ENCODE data around the gene DHX40. TPM values are rescaled to one million over a fixed set of nuclear protein-coding genes. Genes with fewer than 3 reads are reported as not detected.
"Not testable (repeated sequence)": the region's sequence is repeated elsewhere in the genome, so short reads cannot be mapped to it uniquely, and the experiment has no call there.

Gene DHX40
- total and polyA plus RNA-seq, 10 donors = 9.3 to 33.5 (median 25.4) TPM

DNA sequence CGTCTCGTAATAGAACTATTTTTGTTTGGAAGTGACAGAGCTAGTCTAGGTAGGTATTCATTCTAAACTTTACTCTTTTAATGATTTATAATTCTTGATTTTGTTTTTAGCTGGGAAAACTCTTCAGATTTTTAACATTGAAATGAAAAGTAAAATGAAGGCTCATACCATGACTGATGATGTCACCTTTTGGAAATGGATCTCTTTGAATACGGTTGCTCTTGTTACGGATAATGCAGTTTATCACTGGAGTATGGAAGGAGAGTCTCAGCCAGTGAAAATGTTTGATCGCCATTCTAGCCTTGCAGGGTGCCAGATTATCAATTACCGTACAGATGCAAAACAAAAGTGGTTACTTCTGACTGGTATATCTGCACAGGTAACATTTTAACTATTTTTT lies 81.9 kb downstream of the DHX40 start:
- peaks cover 0 to 1% (median 0%) of the 10 kb centered on the region in 8 donors for H3K9me3 ChIP-seq
- DNase-seq = no peak
- no peak overlapping the region for H3K4me3 ChIP-seq
- intact Hi-C loops (cut with DNase I; ENCODE audit: low total_unique reads) = no loop called here
- no peak for TF ChIP-seq POLR2A (IDR thresholded peaks at IDR 0.05)
- H3K36me3 ChIP-seq = peaks cover 0 to 84% (median 54%) of the 10 kb centered on the region in 6 donors
- H3K4me1 ChIP-seq = peaks cover 6 to 86% (median 39%) of the 10 kb centered on the region in 6 donors
- no peak overlapping the region for H3K27ac ChIP-seq
- no peaks in the 10 kb centered on the region for H3K27me3 ChIP-seq (replicated peaks in 1 of 7)
- 93 to 99% (median 94%) methylated on average over 6 of the region's 6 CpGs for WGBS, 5 donors

DNA sequence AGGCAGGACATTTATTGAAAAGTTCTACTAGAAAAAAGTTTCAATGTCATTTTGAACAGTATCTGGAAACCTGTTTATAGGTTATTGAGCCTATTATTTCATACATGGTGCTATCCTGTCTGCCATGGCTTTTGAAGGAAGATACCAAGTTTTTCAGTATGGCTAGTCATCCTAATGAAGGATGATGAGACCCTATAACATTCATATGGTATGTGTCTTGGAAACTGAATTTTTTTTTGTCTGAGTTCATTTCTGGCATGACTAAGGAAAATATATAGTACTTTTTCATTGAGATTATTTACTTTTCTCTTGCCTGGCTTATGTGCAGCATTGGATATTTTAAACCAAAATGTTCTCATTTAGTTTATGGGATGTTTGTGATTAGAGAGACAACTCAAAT lies 84.5 kb downstream of the DHX40 start:
- intact Hi-C loops (cut with DNase I; ENCODE audit: low total_unique reads) = no loop called here
- TF ChIP-seq, protein P1, sequence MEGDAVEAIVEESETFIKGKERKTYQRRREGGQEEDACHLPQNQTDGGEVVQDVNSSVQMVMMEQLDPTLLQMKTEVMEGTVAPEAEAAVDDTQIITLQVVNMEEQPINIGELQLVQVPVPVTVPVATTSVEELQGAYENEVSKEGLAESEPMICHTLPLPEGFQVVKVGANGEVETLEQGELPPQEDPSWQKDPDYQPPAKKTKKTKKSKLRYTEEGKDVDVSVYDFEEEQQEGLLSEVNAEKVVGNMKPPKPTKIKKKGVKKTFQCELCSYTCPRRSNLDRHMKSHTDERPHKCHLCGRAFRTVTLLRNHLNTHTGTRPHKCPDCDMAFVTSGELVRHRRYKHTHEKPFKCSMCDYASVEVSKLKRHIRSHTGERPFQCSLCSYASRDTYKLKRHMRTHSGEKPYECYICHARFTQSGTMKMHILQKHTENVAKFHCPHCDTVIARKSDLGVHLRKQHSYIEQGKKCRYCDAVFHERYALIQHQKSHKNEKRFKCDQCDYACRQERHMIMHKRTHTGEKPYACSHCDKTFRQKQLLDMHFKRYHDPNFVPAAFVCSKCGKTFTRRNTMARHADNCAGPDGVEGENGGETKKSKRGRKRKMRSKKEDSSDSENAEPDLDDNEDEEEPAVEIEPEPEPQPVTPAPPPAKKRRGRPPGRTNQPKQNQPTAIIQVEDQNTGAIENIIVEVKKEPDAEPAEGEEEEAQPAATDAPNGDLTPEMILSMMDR (IDR thresholded peaks at IDR 0.05 in 8 of 11, conservative IDR thresholded peaks at IDR 0.05 in 3 of 11) = no peak
- no peak for TF ChIP-seq POLR2AphosphoS5 (IDR thresholded peaks at IDR 0.05)
- no peak for TF ChIP-seq POLR2A (IDR thresholded peaks at IDR 0.05)

DNA sequence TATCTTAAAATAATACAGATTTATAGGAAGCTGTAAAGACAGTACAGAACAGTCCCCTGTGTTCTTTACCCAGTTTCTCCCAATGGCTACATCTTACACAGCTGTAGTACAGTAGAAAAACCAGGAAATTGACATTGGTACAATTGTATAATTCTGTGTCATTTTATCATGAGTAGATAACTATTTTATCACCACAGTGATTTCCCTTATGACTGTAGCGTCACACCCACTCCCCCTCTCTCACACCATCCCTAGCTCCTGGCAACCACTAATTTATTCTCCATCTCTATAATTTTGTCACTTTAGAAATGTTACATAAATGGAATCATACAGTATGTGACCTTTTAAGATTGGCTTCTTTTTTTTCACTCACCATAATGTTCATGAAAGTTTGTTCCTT lies 85.2 kb downstream of the DHX40 start:
- TF ChIP-seq POLR2AphosphoS5 (IDR thresholded peaks at IDR 0.05) (no peak), POLR2A (IDR thresholded peaks at IDR 0.05) (no peak)
- peaks cover 0 to 100% (median 80%) of the 10 kb centered on the region in 6 donors for H3K36me3 ChIP-seq
- WGBS, 5 donors = 92 to 100% (median 93%) methylated on average over 1 of the region's 1 CpG
- peaks cover 0 to 3% (median 0%) of the 10 kb centered on the region in 8 donors for H3K9me3 ChIP-seq
- intact Hi-C loops (cut with DNase I; ENCODE audit: low total_unique reads) = no loop called here
- no peak overlapping the region for H3K4me3 ChIP-seq
- DNase-seq = no peak
- peaks cover 0 to 52% (median 13%) of the 10 kb centered on the region in 6 donors for H3K4me1 ChIP-seq
- H3K27me3 ChIP-seq (replicated peaks in 1 of 7) = no peaks in the 10 kb centered on the region
- no peak overlapping the region for H3K27ac ChIP-seq

More for the DNA sequence above, 84.5 kb downstream of the DHX40 start:
- H3K4me3 ChIP-seq = no peak overlapping the region
- no peak overlapping the region for H3K27ac ChIP-seq
- peaks cover 0 to 60% (median 17%) of the 10 kb centered on the region in 6 donors for H3K4me1 ChIP-seq
- no peaks in the 10 kb centered on the region for H3K27me3 ChIP-seq (replicated peaks in 1 of 7)
- peaks cover 0 to 3% (median 0%) of the 10 kb centered on the region in 8 donors for H3K9me3 ChIP-seq
- peaks cover 0 to 100% (median 75%) of the 10 kb centered on the region in 6 donors for H3K36me3 ChIP-seq
- DNase-seq = no peak

DNA sequence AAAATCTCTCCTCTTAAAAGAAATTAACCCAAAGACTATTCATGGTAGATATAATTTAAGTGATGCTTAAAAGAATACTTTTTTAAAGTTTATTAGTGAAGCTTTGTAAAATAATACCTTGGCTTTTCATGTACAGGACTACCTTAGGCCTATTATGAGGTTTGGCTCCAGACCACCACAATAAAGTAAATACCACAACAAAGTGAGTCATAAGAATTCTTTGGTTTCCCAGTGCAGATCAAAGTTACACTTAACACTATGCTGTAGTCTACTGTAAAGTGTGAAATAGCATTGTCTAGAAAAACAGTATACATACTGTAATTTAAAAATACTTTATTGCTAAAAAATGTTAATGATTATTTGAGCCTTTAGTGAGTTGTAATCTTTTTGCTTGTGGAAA lies 85.9 kb downstream of the DHX40 start:
- Histone ChIP-seq H3K9me3 (peaks cover 0 to 3% (median 0%) of the 10 kb centered on the region in 8 donors), H3K27me3 (replicated peaks in 1 of 7) (no peaks in the 10 kb centered on the region), H3K27ac (no peak overlapping the region), H3K36me3 (peaks cover 0 to 100% (median 81%) of the 10 kb centered on the region in 6 donors), H3K4me3 (no peak overlapping the region), H3K4me1 (peaks cover 0 to 45% (median 8%) of the 10 kb centered on the region in 6 donors)
- TF ChIP-seq POLR2A (IDR thresholded peaks at IDR 0.05) (no peak), POLR2AphosphoS5 (IDR thresholded peaks at IDR 0.05) (no peak)
- TF ChIP-seq, protein P1 (IDR thresholded peaks at IDR 0.05 in 8 of 11, conservative IDR thresholded peaks at IDR 0.05 in 3 of 11) = no peak
- intact Hi-C loops (cut with DNase I; ENCODE audit: low total_unique reads) = no loop called here
- no peak for DNase-seq

DNA sequence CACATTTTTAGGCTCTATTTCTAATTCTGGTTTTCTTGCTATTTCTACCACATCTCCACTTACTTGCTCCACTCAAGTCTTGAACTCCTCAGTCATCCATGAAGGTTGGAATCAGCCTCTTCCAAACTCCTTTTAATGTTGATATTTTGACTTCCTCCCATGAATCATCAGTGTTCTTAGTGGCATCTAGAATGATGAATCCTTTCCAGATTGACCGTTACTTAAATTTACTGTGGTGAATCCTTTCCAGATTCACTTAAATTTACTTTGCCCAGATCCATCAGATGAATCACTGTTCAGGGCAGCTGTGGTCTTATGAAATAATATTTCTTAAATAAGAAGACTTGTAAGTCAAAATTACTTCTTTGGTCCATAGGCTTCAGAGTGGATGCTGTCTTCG lies 86.7 kb downstream of the DHX40 start:
- intact Hi-C loops (cut with DNase I; ENCODE audit: low total_unique reads) = no loop called here
- H3K27me3 ChIP-seq (replicated peaks in 1 of 7) = no peaks in the 10 kb centered on the region
- peaks cover 0 to 42% (median 6%) of the 10 kb centered on the region in 6 donors for H3K4me1 ChIP-seq
- TF ChIP-seq POLR2A (IDR thresholded peaks at IDR 0.05) (no peak), POLR2AphosphoS5 (IDR thresholded peaks at IDR 0.05) (no peak)
- TF ChIP-seq, protein P1 (IDR thresholded peaks at IDR 0.05 in 8 of 11, conservative IDR thresholded peaks at IDR 0.05 in 3 of 11) = no peak
- WGBS, 5 donors = 91 to 99% (median 96%) methylated on average over 2 of the region's 2 CpGs
- peaks cover 0 to 3% (median 0%) of the 10 kb centered on the region in 8 donors for H3K9me3 ChIP-seq
- peaks cover 0 to 100% (median 88%) of the 10 kb centered on the region in 6 donors for H3K36me3 ChIP-seq
- no peak overlapping the region for H3K4me3 ChIP-seq
- no peak overlapping the region for H3K27ac ChIP-seq
- no peak for DNase-seq

DNA sequence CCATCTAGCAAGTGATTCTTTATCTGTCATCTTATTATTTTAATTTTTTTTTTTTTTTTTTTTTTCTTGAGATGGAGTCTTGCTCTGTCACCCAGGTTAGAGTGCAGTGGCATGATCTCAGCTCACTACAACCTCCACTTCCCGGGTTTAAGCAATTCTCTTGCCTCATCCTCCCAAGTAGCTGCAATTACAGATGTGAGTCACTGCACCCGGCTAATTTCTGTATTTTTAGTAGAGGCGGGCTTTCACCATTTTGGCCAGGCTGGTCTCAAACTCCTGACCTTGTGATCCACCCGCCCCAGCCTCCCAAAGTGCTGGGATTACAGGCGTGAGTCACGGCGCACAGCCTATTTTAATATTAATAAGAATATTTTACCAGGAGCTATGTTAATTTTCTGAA lies 91.2 kb downstream of the DHX40 start:
- Histone ChIP-seq H3K36me3 (peaks cover 0 to 100% (median 87%) of the 10 kb centered on the region in 6 donors), H3K27ac (peak overlapping the region in 2 of 8 donors; percentile 20 to 54)
- H3K9me3 ChIP-seq; H3K4me1 ChIP-seq; H3K27me3 ChIP-seq (replicated peaks in 1 of 7); DNase-seq; H3K4me3 ChIP-seq; intact Hi-C loops (cut with DNase I; ENCODE audit: low total_unique reads): not testable (repeated sequence)
- WGBS, 5 donors = 60 to 85% (median 75%) methylated on average over 7 of the region's 7 CpGs
